IPS-20b (cell line): ENCODE data around the gene TNFSF13B.
"Not testable (repeated sequence)": the region's sequence is repeated elsewhere in the genome, so short reads cannot be mapped to it uniquely, and the experiment has no call there.

Experiments used
- H3K27ac ChIP-seq: one replicate; pipeline ENCODE4 v1.5.1; 2013; ENCODE audit warnings: low read length
- H3K27me3 ChIP-seq: 2 replicates; pipeline ENCODE4 v1.6.1; 2013; ENCODE audit warnings: mild to moderate bottlenecking, low read length, inconsistent platforms; ENCODE audit not compliant: insufficient read depth
- H3K36me3 ChIP-seq: 2 replicates; pipeline ENCODE4 v1.6.1; 2013; ENCODE audit warnings: low read depth, mild to moderate bottlenecking, inconsistent platforms, low read length, moderate library complexity; ENCODE audit not compliant: insufficient read depth
- H3K4me1 ChIP-seq: 2 replicates; pipeline ENCODE4 v1.6.1; 2013; ENCODE audit warnings: mild to moderate bottlenecking, control low read depth, inconsistent platforms, low read length, moderate library complexity; ENCODE audit not compliant: insufficient read depth
- H3K4me3 ChIP-seq: 2 replicates; pipeline ENCODE4 v1.5.1; 2013; ENCODE audit warnings: mild to moderate bottlenecking, low read length, inconsistent platforms
- H3K9ac ChIP-seq: 2 replicates; pipeline ENCODE4 v1.6.1; 2013; ENCODE audit warnings: low read depth, mild to moderate bottlenecking, inconsistent platforms, low read length, moderate library complexity
- H3K9me3 ChIP-seq: 2 replicates; pipeline ENCODE4 v1.6.1; 2013; ENCODE audit warnings: mild to moderate bottlenecking, low read depth, low read length, inconsistent platforms; ENCODE audit not compliant: insufficient read depth

Gene TNFSF13B

DNA sequence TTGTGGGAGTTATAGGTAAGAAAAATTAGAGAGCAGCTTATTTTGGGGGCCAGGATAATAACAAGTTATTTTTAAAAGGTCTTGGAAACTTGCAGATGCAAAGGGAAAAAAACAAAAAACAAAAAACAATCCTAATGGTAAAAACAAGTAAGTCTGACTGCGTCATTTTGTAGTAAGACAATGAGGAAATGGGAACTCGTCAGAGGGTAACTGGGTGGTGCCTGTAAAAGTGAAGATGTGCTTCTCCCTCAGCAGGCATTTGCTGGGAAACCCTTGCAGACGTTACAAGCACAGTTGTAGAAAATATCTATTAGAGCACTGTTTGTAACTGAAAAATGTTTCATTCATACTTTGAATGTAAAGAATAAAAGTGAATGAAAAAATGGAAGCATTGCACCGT is 2.2 kb upstream of the TNFSF13B start:
- no peak overlapping the region for H3K27ac ChIP-seq
- H3K9me3 ChIP-seq: no peaks in the 10 kb centered on the region
- no peaks in the 10 kb centered on the region for H3K27me3 ChIP-seq
- H3K4me1 ChIP-seq: no peaks in the 10 kb centered on the region
- H3K36me3 ChIP-seq: no peaks in the 10 kb centered on the region
- H3K4me3 ChIP-seq: no peak overlapping the region
- H3K9ac ChIP-seq: no peak overlapping the region

- not testable (repeated sequence) for H3K4me1 ChIP-seq, H3K4me3 ChIP-seq, H3K27ac ChIP-seq, H3K9ac ChIP-seq, H3K36me3 ChIP-seq, H3K9me3 ChIP-seq, H3K27me3 ChIP-seq
These were observed 1.7 kb upstream of the TNFSF13B start for GRCh38 chr13:108267855-108268254.

- no peaks in the 10 kb centered on the region for H3K9me3 ChIP-seq
- H3K4me3 ChIP-seq: no peak overlapping the region
- no peaks in the 10 kb centered on the region for H3K27me3 ChIP-seq
- no peak overlapping the region for H3K9ac ChIP-seq
- H3K36me3 ChIP-seq: no peaks in the 10 kb centered on the region
- no peak overlapping the region for H3K27ac ChIP-seq
- H3K4me1 ChIP-seq: no peaks in the 10 kb centered on the region
These were observed 929 bp upstream of the TNFSF13B start for GRCh38 chr13:108268466-108269112.

DNA sequence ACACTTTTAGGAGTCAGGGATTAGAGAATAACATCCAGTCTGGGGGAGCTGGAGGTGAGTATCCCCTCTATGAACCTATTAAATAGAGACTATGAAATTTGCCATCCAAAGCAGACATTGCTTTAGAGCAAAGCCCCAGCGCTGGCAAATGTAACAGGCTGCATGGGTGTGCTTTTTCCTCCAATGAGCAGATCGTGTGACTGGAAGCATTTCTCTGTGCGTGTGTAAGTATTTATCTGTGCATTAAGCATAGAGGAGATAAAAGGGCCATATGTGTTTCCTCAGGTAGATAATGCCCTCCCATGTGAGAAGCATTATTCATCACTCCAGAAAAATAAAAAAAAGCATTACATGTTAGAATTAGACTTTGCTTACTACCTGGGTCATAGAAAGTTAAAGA is 924 bp downstream of the TNFSF13B start:
- Histone ChIP-seq H3K36me3 (no peaks in the 10 kb centered on the region), H3K4me3 (no peak overlapping the region), H3K9ac (0 out of 2 replicates have a peak overlapping the region, but pooled peaks have one; percentile 13), H3K4me1 (no peaks in the 10 kb centered on the region), H3K27ac (no peak overlapping the region), H3K27me3 (no peaks in the 10 kb centered on the region), H3K9me3 (no peaks in the 10 kb centered on the region)

DNA sequence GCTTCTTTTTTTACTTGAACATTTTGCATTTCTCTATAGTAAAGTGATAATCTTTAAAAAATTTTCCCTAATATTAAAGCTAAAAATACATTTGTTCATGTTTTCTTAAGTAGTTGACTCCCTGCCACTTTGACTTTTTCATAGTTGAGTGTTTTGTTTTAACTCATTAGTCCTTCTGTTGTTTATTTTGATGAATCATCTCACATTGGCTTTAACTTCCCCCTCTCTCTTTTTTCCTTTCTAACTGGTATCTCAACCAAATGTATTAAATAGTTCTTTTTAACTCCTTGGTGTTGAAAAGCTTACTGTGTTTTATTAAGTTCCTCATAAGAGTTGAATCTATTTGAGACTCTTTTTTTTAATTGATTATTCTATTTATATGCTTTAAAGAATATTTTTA is 2.8 kb downstream of the TNFSF13B start:
- no peaks in the 10 kb centered on the region for H3K27me3 ChIP-seq
- no peak overlapping the region for H3K9ac ChIP-seq
- no peak overlapping the region for H3K27ac ChIP-seq
- H3K9me3 ChIP-seq: no peaks in the 10 kb centered on the region
- H3K4me1 ChIP-seq: no peaks in the 10 kb centered on the region
- no peak overlapping the region for H3K4me3 ChIP-seq
- no peaks in the 10 kb centered on the region for H3K36me3 ChIP-seq

DNA sequence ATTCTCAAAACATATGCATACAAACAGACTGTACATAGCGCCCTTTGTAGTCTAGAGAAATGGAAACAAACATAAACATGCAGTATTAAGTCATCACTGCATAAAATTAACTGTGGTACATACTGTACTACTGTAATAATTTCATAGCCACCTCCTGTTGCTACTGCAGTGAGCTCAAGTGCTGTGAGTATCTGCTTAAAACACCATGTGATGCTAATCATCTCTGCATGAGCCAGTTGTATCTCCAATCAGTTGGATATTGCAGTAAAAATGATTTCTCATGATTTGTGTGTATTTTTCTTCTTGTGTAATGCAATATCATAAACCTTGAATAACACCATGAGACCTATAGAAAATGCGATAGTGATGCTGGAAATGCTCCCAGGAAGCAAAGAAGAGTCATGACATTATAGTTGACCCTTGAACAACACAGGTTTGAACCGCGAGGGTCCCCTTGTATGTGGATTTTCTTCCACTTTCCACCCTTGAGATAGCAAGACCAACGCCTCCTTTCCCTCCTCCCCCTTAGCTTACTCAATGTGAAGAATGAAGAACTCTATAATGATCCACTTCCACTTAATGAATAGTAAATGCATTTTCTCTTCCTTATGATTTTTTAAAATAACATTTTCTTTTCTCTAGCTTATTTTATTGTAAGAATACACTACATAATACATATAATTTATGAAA is 4.1 kb downstream of the TNFSF13B start:
- Histone ChIP-seq H3K9ac (no peak overlapping the region), H3K27ac (no peak overlapping the region), H3K9me3 (no peaks in the 10 kb centered on the region), H3K36me3 (no peaks in the 10 kb centered on the region), H3K27me3 (no peaks in the 10 kb centered on the region), H3K4me3 (no peak overlapping the region), H3K4me1 (no peaks in the 10 kb centered on the region)

GRCh38 chr13:108274718-108275117 is 5.2 kb downstream of the TNFSF13B start:
- Histone ChIP-seq H3K36me3 (no peaks in the 10 kb centered on the region), H3K27ac (no peak overlapping the region), H3K27me3 (no peaks in the 10 kb centered on the region), H3K9ac (no peak overlapping the region), H3K4me1 (no peaks in the 10 kb centered on the region), H3K4me3 (no peak overlapping the region), H3K9me3 (no peaks in the 10 kb centered on the region)

- no peak overlapping the region for H3K9ac ChIP-seq
- no peak overlapping the region for H3K27ac ChIP-seq
- H3K4me1 ChIP-seq: no peaks in the 10 kb centered on the region
- no peaks in the 10 kb centered on the region for H3K27me3 ChIP-seq
- no peaks in the 10 kb centered on the region for H3K9me3 ChIP-seq
- H3K36me3 ChIP-seq: no peaks in the 10 kb centered on the region
- H3K4me3 ChIP-seq: no peak overlapping the region
These were observed 6.5 kb downstream of the TNFSF13B start for GRCh38 chr13:108276060-108276459.

GRCh38 chr13:108278466-108278865 is 8.9 kb downstream of the TNFSF13B start:
- no peak overlapping the region for H3K4me3 ChIP-seq
- no peak overlapping the region for H3K9ac ChIP-seq
- no peaks in the 10 kb centered on the region for H3K9me3 ChIP-seq
- H3K4me1 ChIP-seq: no peaks in the 10 kb centered on the region
- no peak overlapping the region for H3K27ac ChIP-seq
- no peaks in the 10 kb centered on the region for H3K36me3 ChIP-seq
- H3K27me3 ChIP-seq: no peaks in the 10 kb centered on the region

GRCh38 chr13:108281901-108282300 is 12.4 kb downstream of the TNFSF13B start:
- no peaks in the 10 kb centered on the region for H3K27me3 ChIP-seq
- no peak overlapping the region for H3K27ac ChIP-seq
- no peak overlapping the region for H3K4me3 ChIP-seq
- no peaks in the 10 kb centered on the region for H3K4me1 ChIP-seq
- no peak overlapping the region for H3K9ac ChIP-seq
- H3K36me3 ChIP-seq: no peaks in the 10 kb centered on the region
- H3K9me3 ChIP-seq: no peaks in the 10 kb centered on the region

DNA sequence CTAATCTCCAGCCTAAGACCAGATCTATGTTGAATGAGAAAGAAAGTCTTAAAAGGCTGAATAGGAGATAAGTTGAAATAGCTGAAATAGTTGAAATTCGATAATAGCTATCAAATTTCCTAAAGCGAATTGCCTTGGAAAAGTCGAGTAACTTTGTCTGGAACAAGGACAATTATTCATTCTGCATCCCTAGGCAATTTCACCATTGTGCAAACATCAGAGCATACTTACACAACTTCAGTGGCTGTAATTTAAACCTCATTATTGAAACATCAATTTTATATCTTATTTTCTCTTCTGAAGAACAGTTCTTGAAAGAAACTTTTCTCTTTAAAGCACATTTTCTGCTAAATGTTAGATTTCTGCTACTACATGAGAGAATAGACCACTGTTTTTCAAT is 13.6 kb downstream of the TNFSF13B start:
- H3K4me3 ChIP-seq: no peak overlapping the region
- H3K4me1 ChIP-seq: no peaks in the 10 kb centered on the region
- no peaks in the 10 kb centered on the region for H3K36me3 ChIP-seq
- H3K27me3 ChIP-seq: no peaks in the 10 kb centered on the region
- no peaks in the 10 kb centered on the region for H3K9me3 ChIP-seq
- H3K27ac ChIP-seq: no peak overlapping the region
- H3K9ac ChIP-seq: no peak overlapping the region

DNA sequence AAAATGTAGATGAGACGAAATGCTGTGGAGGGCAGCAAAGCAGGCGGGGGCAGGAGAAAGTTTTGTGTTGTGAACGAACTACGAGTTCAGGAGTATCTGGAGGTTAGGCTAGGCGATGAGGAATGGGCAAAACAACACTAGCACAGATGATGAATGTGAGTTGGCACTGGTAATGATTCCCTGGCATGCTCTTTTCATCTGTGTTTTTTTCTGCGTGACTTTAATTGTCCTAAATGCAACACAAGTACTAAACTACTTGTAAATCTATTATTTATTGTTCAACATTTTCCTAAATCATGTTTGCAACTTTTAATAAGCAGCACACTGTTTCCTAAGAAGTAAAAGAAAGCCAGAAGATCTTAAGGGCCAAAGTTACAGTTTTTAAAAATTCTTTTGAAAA is 19.2 kb downstream of the TNFSF13B start:
- H3K36me3 ChIP-seq: no peaks in the 10 kb centered on the region
- H3K27me3 ChIP-seq: no peaks in the 10 kb centered on the region
- H3K27ac ChIP-seq: no peak overlapping the region
- peaks cover 3% of the 10 kb centered on the region; the same call in 1 of the 2 replicates for H3K4me1 ChIP-seq
- no peaks in the 10 kb centered on the region for H3K9me3 ChIP-seq
- H3K9ac ChIP-seq: no peak overlapping the region
- H3K4me3 ChIP-seq: no peak overlapping the region
